LNCaP clone FGC (cell line): ENCODE data around the gene ZNF423.

Experiments used
- DNase-seq: peaks from one replicate; pipeline ENCODE4 v3.0.0-alpha.2; 2011; ENCODE audit warnings: low read depth
- H3K4me3 ChIP-seq: 2 replicates; pipeline ENCODE4 v1.5.1; 2011; ENCODE audit warnings: mild to moderate bottlenecking, low read depth, low read length, control low read depth
- CTCF ChIP-seq: IDR thresholded peaks from 2 replicates; pipeline ENCODE4 v1.5.1; 2012; ENCODE audit warnings: mild to moderate bottlenecking; ENCODE audit not compliant: control insufficient read depth, insufficient read depth; ENCODE audit errors: extremely low read depth

ZNF423 gene

GRCh38 chr16:49696414-49697101, 159.4 kb downstream of the ZNF423 start:
- no peak for TF ChIP-seq CTCF
- DNase-seq = no peak

GRCh38 chr16:49695782-49696413, 160.0 kb downstream of the ZNF423 start:
- H3K4me3 ChIP-seq = no peak overlapping the region
- DNase-seq = no peak
- no peak for TF ChIP-seq CTCF

More at GRCh38 chr16:49696414-49697101, 159.4 kb downstream of the ZNF423 start:
- H3K4me3 ChIP-seq = no peak overlapping the region

GRCh38 chr16:49693445-49693844, 162.5 kb downstream of the ZNF423 start:
- TF ChIP-seq CTCF = no peak
- no peak for DNase-seq

GRCh38 chr16:49690778-49691177, 165.1 kb downstream of the ZNF423 start:
- no peak for DNase-seq
- no peak overlapping the region for H3K4me3 ChIP-seq
- TF ChIP-seq CTCF = no peak

More at GRCh38 chr16:49693445-49693844, 162.5 kb downstream of the ZNF423 start:
- no peak overlapping the region for H3K4me3 ChIP-seq

GRCh38 chr16:49688036-49688697, 167.7 kb downstream of the ZNF423 start:
- TF ChIP-seq CTCF = no peak
- no peak overlapping the region for H3K4me3 ChIP-seq
- DNase-seq = no peak

GRCh38 chr16:49687476-49688002, 168.4 kb downstream of the ZNF423 start:
- DNase-seq = no peak
- TF ChIP-seq CTCF = no peak
- no peak overlapping the region for H3K4me3 ChIP-seq
